Astrocyte of the spinal cord (primary cell): Measurements from ENCODE around the gene PSD2.

Experiments used
- DNase-seq: peaks from one replicate; pipeline ENCODE4 v3.0.0; 2011; ENCODE audit warnings: low read depth, low spot score
- H3K4me3 ChIP-seq: 2 replicates; pipeline ENCODE4 v1.5.1; 2011; ENCODE audit warnings: low read depth, mild to moderate bottlenecking, low read length, moderate library complexity
- CTCF ChIP-seq: IDR thresholded peaks from 2 replicates; pipeline ENCODE4 v1.5.1; 2012; ENCODE audit warnings: low read depth, mild to moderate bottlenecking, low read length, inconsistent platforms
- in situ Hi-C: cut with HindIII; loops from 2 replicates; pipeline ENCODE4 v1.10.0; 2017; ENCODE audit warnings: low sequenced_read_pairs

PSD2 gene

GRCh38 chr5:139839232-139839815 lies 43.7 kb downstream of the PSD2 start:
- H3K4me3 ChIP-seq = no peak overlapping the region
- no peak for TF ChIP-seq CTCF
- no peak for DNase-seq
- in situ Hi-C loops = no loop called here

- TF ChIP-seq CTCF = no peak
These were observed 44.3 kb downstream of the PSD2 start for GRCh38 chr5:139839918-139840317.

GRCh38 chr5:139841549-139841948 lies 45.9 kb downstream of the PSD2 start:
- no peak for DNase-seq
- in situ Hi-C loops = no loop called here

More at GRCh38 chr5:139839918-139840317, 44.3 kb downstream of the PSD2 start:
- in situ Hi-C loops = no loop called here
- no peak overlapping the region for H3K4me3 ChIP-seq
- no peak for DNase-seq

GRCh38 chr5:139842321-139842720 lies 46.7 kb downstream of the PSD2 start:
- H3K4me3 ChIP-seq = no peak overlapping the region
- DNase-seq = no peak
- TF ChIP-seq CTCF = no peak
- in situ Hi-C loops = no loop called here

More at GRCh38 chr5:139841549-139841948, 45.9 kb downstream of the PSD2 start:
- peak; percentile 4 for TF ChIP-seq CTCF
- no peak overlapping the region for H3K4me3 ChIP-seq

GRCh38 chr5:139843991-139844390 lies 48.4 kb downstream of the PSD2 start:
- in situ Hi-C loops = no loop called here
- no peak for TF ChIP-seq CTCF
- no peak for DNase-seq
- H3K4me3 ChIP-seq = no peak overlapping the region

GRCh38 chr5:139844472-139845145 lies 49.0 kb downstream of the PSD2 start:
- H3K4me3 ChIP-seq = no peak overlapping the region
- in situ Hi-C loops = no loop called here
- peak; percentile 92 for TF ChIP-seq CTCF
- peak; percentile 67 for DNase-seq
